Smooth muscle cell (in vitro differentiated cells): ENCODE measurements around the gene ZFYVE21. TPM values are rescaled to one million over a fixed set of nuclear protein-coding genes. Genes with fewer than 3 reads are reported as not detected.

Experiments used
- DNase-seq: peaks from one replicate; lab custom pipeline; 2025; ENCODE audit not compliant: unreplicated experiment; lab: John Stamatoyannopoulos, UW
- H2AFZ ChIP-seq: fragments of 200-600 bp; sonication (generic); 2 replicates; pipeline ENCODE4 v1.6.0; 2016; ENCODE audit warnings: antibody characterized with exemption, low read depth, mild to moderate bottlenecking
- H3F3A ChIP-seq: fragments of 200-600 bp; sonication (generic); 2 replicates; pipeline ENCODE4 v1.6.0; 2017; ENCODE audit warnings: antibody characterized with exemption, low read depth
- H3K27ac ChIP-seq: fragments of 200-600 bp; sonication (generic); 2 replicates; pipeline ENCODE4 v1.5.1; 2016; ENCODE audit warnings: low read depth, mild to moderate bottlenecking
- H3K27me3 ChIP-seq: fragments of 200-600 bp; sonication (generic); 2 replicates; pipeline ENCODE4 v1.6.1; 2016; ENCODE audit warnings: low read depth, mild to moderate bottlenecking
- H3K36me3 ChIP-seq: fragments of 200-600 bp; sonication (generic); 2 replicates; pipeline ENCODE4 v1.5.1; 2016; ENCODE audit warnings: low read depth
- H3K4me1 ChIP-seq: fragments of 200-600 bp; sonication (generic); 2 replicates; pipeline ENCODE4 v1.5.1; 2016; ENCODE audit warnings: low read depth
- H3K4me2 ChIP-seq: fragments of 200-600 bp; sonication (generic); 2 replicates; pipeline ENCODE4 v1.6.0; 2016; ENCODE audit warnings: mild to moderate bottlenecking
- H3K4me3 ChIP-seq: fragments of 200-600 bp; sonication (generic); 2 replicates; pipeline ENCODE4 v1.5.1; 2016; ENCODE audit warnings: mild to moderate bottlenecking
- H3K79me2 ChIP-seq: fragments of 200-600 bp; sonication (generic); 2 replicates; pipeline ENCODE4 v1.6.0; 2016; ENCODE audit warnings: low read depth, mild to moderate bottlenecking
- H3K9ac ChIP-seq: fragments of 200-600 bp; sonication (generic); 2 replicates; pipeline ENCODE4 v1.6.0; 2016; ENCODE audit warnings: low read depth
- H3K9me3 ChIP-seq: fragments of 200-600 bp; sonication (generic); replicated peaks from 2 replicates; pipeline ENCODE4 v1.5.1; 2016; ENCODE audit warnings: low read depth
- H4K20me1 ChIP-seq: fragments of 200-600 bp; sonication (generic); 2 replicates; pipeline ENCODE4 v1.6.0; 2016; ENCODE audit warnings: low read depth
- CTCF ChIP-seq: fragments of 200-600 bp; sonication (generic); IDR thresholded peaks from 2 replicates; pipeline ENCODE4 v1.5.1; 2017; ENCODE audit warnings: borderline replicate concordance, mild to moderate bottlenecking, antibody characterized with exemption; ENCODE audit not compliant: insufficient read depth, poor library complexity, severe bottlenecking
- WGBS: methylation state at CpG from one replicate; pipeline ENCODE4 v1.1.7; 2016; ENCODE audit warnings: low lambda C conversion rate; 5-methylcytosine and 5-hydroxymethylcytosine counted together
- polyA plus RNA-seq: library from polyadenylated mRNA; unstranded; fragments of >200 nt; fragmentation: Nextera tagmentation; extraction: Ambion mirVana; gene quantifications from 2 replicates; pipeline ENCODE4 v1.2.1, GENCODE V29; 2016
- total RNA-seq: library from RNA; depleted of rRNA; stranded (reverse); fragments of >200 nt; gene quantifications from 2 replicates; pipeline ENCODE4 v1.2.3, GENCODE V29; 2014

ZFYVE21 gene
- total and polyA plus RNA-seq, 2 experiments from 2014 or later, result 33.9 to 41.5 TPM

- H3K4me3 ChIP-seq, result no peak overlapping the region
- H3K27me3 ChIP-seq, result no peaks in the 10 kb centered on the region
- H3K9ac ChIP-seq, result no peak overlapping the region
- peaks cover 69% of the 10 kb centered on the region for H3K79me2 ChIP-seq
- WGBS, result 77% methylated on average over 16 of the region's 16 CpGs
- H3K4me2 ChIP-seq, result no peak overlapping the region
- H3F3A ChIP-seq, result peaks cover 12% of the 10 kb centered on the region
- no peaks in the 10 kb centered on the region for H3K9me3 ChIP-seq
- no peak for DNase-seq
- H3K27ac ChIP-seq, result no peak overlapping the region
- H4K20me1 ChIP-seq, result peaks cover 78% of the 10 kb centered on the region
- H2AFZ ChIP-seq, result no peak overlapping the region
- TF ChIP-seq CTCF, result no peak
- no peaks in the 10 kb centered on the region for H3K36me3 ChIP-seq
- peaks cover 21% of the 10 kb centered on the region for H3K4me1 ChIP-seq
These were observed 3.0 kb downstream of the ZFYVE21 start for GRCh38 chr14:103718572-103718971.

GRCh38 chr14:103719751-103720150 is 4.1 kb downstream of the ZFYVE21 start:
- Histone ChIP-seq H3K4me1 (peaks cover 18% of the 10 kb centered on the region), H3K4me2 (no peak overlapping the region), H3K4me3 (no peak overlapping the region), H3K27me3 (no peaks in the 10 kb centered on the region), H3K9ac (no peak overlapping the region), H3K36me3 (no peaks in the 10 kb centered on the region), H3F3A (peaks cover 6% of the 10 kb centered on the region), H2AFZ (no peak overlapping the region), H3K27ac (peak overlapping the region; percentile 7), H3K79me2 (peaks cover 80% of the 10 kb centered on the region), H4K20me1 (peaks cover 83% of the 10 kb centered on the region), H3K9me3 (no peaks in the 10 kb centered on the region)
- no peak for DNase-seq
- TF ChIP-seq CTCF, result no peak
- 96% methylated on average over 8 of the region's 8 CpGs for WGBS

- H2AFZ ChIP-seq, result no peak overlapping the region
- WGBS, result 68% methylated on average over 26 of the region's 26 CpGs
These were observed 5.9 kb downstream of the ZFYVE21 start for GRCh38 chr14:103721334-103722120.

More at GRCh38 chr14:103721334-103722120, 5.9 kb downstream of the ZFYVE21 start:
- Histone ChIP-seq H3K4me3 (no peak overlapping the region), H3K27me3 (no peaks in the 10 kb centered on the region), H3K9ac (peak overlapping the region; percentile 76), H3K36me3 (no peaks in the 10 kb centered on the region), H4K20me1 (peaks cover 98% of the 10 kb centered on the region), H3K4me2 (peak overlapping the region; percentile 28), H3K4me1 (peaks cover 13% of the 10 kb centered on the region), H3K9me3 (no peaks in the 10 kb centered on the region), H3K27ac (peak overlapping the region; percentile 93), H3F3A (peaks cover 6% of the 10 kb centered on the region), H3K79me2 (peaks cover 91% of the 10 kb centered on the region)
- TF ChIP-seq CTCF, result no peak
- DNase-seq, result no peak
